K562 (cell line): ENCODE data around the gene DUS1L.

Source experiments
- BACH1 ChIP-seq: fragments of 200-800 bp; sonication (Bioruptor generic); IDR thresholded peaks from 2 replicates; pipeline ENCODE4 v1.6.1; 2016; ENCODE audit warnings: missing genetic modification characterization, missing compliant biosample characterization
- FOXA1 ChIP-seq: fragments of 450-650 bp; IDR thresholded peaks from 2 replicates; pipeline ENCODE4 v1.6.1; 2016; ENCODE audit warnings: mild to moderate bottlenecking, borderline replicate concordance
- NELFE ChIP-seq: IDR thresholded peaks from 2 replicates; pipeline ENCODE4 v1.6.1; 2011; ENCODE audit warnings: mild to moderate bottlenecking; ENCODE audit not compliant: insufficient read depth, insufficient read length
- ZNF785 ChIP-seq: fragments of 250-450 bp; sonication (Bioruptor Pico); IDR thresholded peaks from 2 replicates; pipeline ENCODE4 v1.4.0; 2020; ENCODE audit warnings: mild to moderate bottlenecking
- TF ChIP-seq, protein P1 (sequence below), 2 experiments: IDR thresholded peaks in 1 of 2; conservative IDR thresholded peaks in 1 of 2; 2 replicates each; pipeline ENCODE4 v1.6.1; 2016; ENCODE audit warnings: low read depth in 2 of 2, mild to moderate bottlenecking in 1 of 2, missing compliant biosample characterization in 1 of 2, missing genetic modification characterization in 1 of 2, moderate library complexity in 1 of 2

DNA sequence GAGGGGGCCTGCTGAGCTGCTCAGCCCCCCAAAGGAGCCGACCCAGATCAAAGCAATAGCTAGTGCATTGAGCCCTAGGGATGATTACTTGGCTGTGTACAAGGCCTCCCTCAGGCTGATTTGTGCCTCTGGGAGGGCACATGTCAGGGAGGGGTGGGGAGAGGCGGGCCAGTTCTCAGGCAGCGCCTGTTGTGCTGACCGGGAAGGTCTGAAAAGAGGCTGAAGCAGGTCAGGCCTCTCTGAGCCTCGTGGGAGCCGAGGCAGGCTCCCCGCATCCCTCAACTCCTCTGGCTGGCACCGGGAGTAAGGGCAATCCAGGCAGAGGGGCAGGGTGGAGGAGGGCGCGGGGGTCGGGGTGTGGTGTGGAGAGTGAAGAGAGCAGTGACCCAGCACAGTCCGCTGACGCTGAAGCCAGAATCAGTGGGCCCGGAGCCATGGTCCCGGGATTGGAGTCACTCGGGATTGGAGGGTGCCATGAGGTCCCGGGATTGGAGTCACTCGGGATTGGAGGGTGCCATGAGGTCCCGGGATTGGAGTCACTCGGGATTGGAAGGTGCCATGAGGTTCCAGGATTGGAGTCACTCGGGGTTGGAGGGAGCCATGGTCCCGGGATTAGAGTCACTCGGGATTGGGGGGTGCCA, 31.1 kb downstream of the DUS1L start:
- TF ChIP-seq ZNF785 (CRISPR knock-in tag) = no peak
- TF ChIP-seq, protein P1, sequence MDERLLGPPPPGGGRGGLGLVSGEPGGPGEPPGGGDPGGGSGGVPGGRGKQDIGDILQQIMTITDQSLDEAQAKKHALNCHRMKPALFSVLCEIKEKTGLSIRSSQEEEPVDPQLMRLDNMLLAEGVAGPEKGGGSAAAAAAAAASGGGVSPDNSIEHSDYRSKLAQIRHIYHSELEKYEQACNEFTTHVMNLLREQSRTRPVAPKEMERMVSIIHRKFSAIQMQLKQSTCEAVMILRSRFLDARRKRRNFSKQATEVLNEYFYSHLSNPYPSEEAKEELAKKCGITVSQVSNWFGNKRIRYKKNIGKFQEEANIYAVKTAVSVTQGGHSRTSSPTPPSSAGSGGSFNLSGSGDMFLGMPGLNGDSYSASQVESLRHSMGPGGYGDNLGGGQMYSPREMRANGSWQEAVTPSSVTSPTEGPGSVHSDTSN (CRISPR knock-in tag; IDR thresholded peaks at IDR 0.05; ENCODE audit: low read depth) = no peak
- TF ChIP-seq, protein P1 (tag; conservative IDR thresholded peaks at IDR 0.05; ENCODE audit: low read depth) = no peak
- TF ChIP-seq FOXA1 = no peak
- TF ChIP-seq NELFE = no peak
- TF ChIP-seq BACH1 (tag) = no peak
